ENCODE data around the gene GAS2L3. TPM values are rescaled to one million over a fixed set of nuclear protein-coding genes. Genes with fewer than 3 reads are reported as not detected.
"Not testable (repeated sequence)": the region's sequence is repeated elsewhere in the genome, so short reads cannot be mapped to it uniquely, and the experiment has no call there.

Gene GAS2L3
- total RNA-seq, 1 experiment from 2014 or later, result 160 TPM

DNA sequence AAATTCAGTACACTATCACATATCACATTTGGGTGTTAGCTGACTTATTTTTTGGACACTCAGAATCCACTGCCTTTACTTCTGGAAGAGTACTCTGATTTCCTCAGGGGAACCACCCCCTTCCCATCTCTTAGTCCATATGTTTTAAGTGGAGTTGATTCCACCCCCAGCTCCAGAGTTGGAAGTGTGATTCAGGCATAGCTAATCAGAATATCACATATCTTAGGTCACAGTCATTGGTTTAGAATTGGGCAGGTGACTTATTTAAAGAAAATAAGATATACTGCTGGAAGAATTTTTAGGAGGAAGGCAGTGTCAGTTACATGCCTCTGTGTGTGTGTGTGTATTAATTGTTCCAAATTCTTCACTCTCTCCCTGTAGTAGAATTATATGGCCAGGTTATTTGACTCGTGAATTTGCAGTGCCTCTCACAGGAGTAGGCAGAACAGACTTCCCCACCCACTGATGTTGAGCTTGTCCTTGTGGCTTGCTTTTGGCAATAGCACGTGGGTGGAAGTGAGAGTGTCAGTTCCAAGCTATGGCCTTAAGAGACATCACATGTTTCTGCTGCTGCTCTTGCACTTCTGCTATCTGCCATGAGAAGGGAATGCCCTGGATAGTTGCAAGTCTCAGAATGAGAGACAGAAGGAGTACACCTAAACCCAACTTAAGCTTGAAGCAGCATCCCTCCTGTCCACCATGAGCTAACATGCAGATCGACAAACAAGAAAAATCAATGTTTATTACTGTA is 6.4 kb upstream of the GAS2L3 start:
- in situ Hi-C loops (cut with HindIII; ENCODE audit: low pct_unique_long_range_greater_than_20kb, low sequenced_read_pairs), result no loop called here
- peak; percentile 88 for DNase-seq (ENCODE audit: low read depth, low spot score)

GRCh38 chr12:100567945-100568344 is 5.5 kb upstream of the GAS2L3 start:
- in situ Hi-C loops (cut with HindIII; ENCODE audit: low pct_unique_long_range_greater_than_20kb, low sequenced_read_pairs), result no loop called here
- no peak for DNase-seq (ENCODE audit: low read depth, low spot score)

DNA sequence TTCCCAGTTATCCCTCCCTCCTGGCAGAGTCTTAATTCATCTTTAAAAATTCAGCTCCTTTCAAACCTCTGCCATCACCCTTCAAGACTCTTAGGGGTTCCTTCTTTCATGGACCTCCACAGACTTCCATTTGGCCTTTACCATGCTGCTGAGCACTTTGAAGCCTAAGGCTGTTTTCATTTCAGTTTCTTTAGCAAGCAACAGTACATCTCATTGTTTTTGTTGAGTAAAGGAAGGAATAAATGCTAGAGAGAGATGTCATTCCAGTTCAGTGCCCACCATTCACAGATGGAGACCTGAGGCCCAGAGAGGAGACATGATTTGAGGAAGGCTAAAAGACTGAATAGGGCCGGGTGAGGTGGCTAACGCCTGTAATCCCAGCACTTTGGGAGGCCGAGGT is 1.3 kb upstream of the GAS2L3 start:
- in situ Hi-C loops (cut with HindIII; ENCODE audit: low pct_unique_long_range_greater_than_20kb, low sequenced_read_pairs), result no loop called here
- peak; percentile 59 for DNase-seq (ENCODE audit: low read depth, low spot score)

DNA sequence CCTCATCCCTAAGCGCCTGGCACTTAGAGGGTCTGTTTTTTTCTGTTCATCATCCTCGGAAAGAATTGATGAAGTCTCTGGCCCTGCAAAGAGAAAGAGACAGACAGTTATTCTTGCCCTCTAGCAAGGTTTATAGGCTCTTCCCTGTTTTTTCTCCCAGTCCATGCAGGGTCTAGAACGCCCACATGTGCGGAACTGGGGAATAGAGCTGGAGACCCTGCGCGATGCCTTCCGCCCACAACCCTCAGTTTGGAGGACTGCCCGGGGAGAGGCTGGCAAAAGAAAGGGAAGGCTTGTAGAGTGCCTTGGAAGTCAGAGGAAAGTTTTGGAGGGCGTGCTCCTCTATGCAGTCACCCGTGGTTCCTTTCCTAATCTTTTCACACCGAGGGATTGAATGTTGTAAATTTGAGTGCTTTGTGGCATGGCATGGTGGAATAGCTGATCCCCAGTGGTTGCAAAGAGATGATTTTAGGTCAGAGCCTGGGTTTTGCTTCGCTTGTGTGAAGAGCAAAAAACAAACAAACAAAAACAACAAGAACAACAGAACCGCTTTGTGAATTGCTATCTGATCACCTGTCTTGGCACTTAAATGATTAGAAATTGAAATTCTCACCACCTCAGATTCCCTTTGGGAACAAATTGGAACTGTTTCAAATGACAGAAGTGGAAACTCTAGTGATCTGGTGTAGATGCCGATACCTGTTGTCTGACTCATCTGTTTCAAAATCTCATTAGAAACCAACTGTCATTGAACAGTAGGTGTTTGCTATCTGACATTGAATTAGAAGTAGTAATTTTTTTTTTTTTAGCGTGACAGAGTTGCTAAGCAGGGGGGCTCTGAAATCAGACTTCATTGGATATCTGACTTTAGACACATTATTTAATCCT is 947 bp downstream of the GAS2L3 start:
- peak; percentile 58 for DNase-seq (ENCODE audit: low read depth, low spot score)
- in situ Hi-C loops (cut with HindIII; ENCODE audit: low pct_unique_long_range_greater_than_20kb, low sequenced_read_pairs), result no loop called here

DNA sequence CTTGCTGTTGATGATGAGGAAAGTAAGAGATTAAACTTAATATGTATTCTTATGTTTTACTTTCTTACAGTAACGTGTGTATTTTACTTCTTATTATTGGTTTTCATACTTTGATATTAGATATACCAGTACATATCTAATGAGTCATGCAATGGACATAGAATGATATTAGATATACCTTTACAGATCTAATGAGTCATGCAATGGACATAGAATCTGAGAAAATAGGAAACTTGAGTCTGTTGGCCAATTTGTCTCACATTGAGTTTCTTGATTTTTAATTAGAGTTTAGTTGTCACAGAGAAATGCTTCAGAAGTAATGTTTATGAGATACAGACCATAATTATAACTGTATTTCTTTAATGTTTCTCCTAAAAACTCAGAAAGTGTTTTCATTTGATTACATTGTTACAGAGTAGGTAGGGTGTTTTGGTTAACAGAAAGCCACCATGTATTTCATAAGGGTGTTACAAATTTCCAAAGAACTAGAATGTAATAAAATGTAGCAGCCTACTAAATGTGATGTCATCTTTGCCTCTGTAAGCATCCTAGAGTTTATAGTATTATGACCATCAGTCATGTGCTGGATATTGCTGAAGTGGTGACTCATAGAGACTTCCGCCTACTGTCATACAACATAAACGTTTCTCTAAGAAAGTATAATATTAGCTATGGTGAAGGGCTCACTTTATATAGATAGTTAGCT is 3.0 kb downstream of the GAS2L3 start:
- peak; percentile 89 for DNase-seq (ENCODE audit: low read depth, low spot score)
- in situ Hi-C loops (cut with HindIII; ENCODE audit: low pct_unique_long_range_greater_than_20kb, low sequenced_read_pairs), result no loop called here

DNA sequence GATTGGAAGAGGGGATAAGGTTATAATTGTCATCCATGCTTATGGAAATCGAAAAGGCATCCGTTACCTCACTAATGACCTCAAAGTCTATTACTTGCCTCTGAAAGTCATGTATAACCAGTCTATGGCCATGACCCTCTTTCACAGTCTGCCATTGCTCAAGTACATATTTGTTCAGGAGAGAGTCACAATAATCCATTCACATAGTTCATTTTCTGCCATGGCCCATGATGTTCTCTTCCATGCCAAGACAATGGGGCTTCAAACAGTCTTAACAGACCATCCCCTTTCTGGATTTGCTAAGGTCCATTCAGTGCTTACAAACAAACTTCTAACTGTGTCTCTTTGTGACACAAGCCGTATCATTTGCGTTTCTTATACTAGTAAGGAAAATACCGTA is 5.4 kb downstream of the GAS2L3 start:
- in situ Hi-C loops (cut with HindIII; ENCODE audit: low pct_unique_long_range_greater_than_20kb, low sequenced_read_pairs), result no loop called here
- DNase-seq (ENCODE audit: low read depth, low spot score), result peak; percentile 83

DNA sequence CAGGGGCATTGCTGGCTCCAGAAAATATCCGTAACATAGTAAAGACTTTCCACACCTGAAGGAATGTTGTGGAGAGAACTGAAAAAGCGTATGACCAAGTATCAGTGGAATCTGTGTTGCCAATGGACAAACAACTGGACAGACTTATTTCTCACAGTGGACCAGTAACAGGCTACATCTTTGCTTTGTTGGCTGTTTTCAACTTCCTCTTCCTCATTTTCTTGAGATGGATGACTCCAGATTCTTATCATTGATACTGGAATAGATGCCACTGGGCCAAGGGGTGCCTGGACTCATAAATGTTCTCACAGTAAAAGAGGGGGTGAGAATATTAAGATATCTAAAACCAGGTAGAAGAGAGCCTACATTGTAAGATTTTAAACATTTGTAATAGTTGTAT is 6.4 kb downstream of the GAS2L3 start:
- no peak for DNase-seq (ENCODE audit: low read depth, low spot score)
- in situ Hi-C loops (cut with HindIII; ENCODE audit: low pct_unique_long_range_greater_than_20kb, low sequenced_read_pairs), result no loop called here

DNA sequence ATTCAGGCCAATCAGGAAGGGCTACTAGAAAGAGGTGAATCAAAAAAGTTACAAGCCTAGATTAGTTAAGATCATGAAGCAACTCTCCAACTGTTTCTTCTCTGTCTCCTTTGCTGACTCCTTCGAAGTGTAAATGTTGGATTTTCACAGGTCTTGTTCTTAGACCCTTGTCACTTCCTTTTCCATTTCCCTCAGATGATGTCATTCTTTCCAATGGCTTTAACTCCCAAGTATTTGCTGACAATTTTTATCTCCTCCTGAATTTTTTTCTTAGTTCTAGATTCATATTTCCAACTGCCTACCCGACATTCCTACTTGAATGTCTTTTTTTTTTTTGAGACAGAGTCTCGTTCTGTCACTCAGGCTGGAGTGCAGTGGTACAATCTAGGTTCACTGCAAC is 10.8 kb downstream of the GAS2L3 start:
- DNase-seq (ENCODE audit: low read depth, low spot score), result no peak
- in situ Hi-C loops (cut with HindIII; ENCODE audit: low pct_unique_long_range_greater_than_20kb, low sequenced_read_pairs), result no loop called here

- in situ Hi-C loops (cut with HindIII; ENCODE audit: low pct_unique_long_range_greater_than_20kb, low sequenced_read_pairs), result no loop called here
- peak; percentile 87 for DNase-seq (ENCODE audit: low read depth, low spot score)
Observed at GRCh38 chr12:100591979-100592378, 18.5 kb downstream of the GAS2L3 start.

- DNase-seq (ENCODE audit: low read depth, low spot score), result peak; percentile 96
- in situ Hi-C loops (cut with HindIII; ENCODE audit: low pct_unique_long_range_greater_than_20kb, low sequenced_read_pairs), result no loop called here
Observed at GRCh38 chr12:100593490-100593889, 20.0 kb downstream of the GAS2L3 start.

GRCh38 chr12:100601626-100602025 is 28.1 kb downstream of the GAS2L3 start:
- in situ Hi-C loops (cut with HindIII; ENCODE audit: low pct_unique_long_range_greater_than_20kb, low sequenced_read_pairs), result no loop called here
- no peak for DNase-seq (ENCODE audit: low read depth, low spot score)

- DNase-seq (ENCODE audit: low read depth, low spot score); in situ Hi-C loops (cut with HindIII; ENCODE audit: low pct_unique_long_range_greater_than_20kb, low sequenced_read_pairs): not testable (repeated sequence)
Observed at GRCh38 chr12:100602997-100603396, 29.5 kb downstream of the GAS2L3 start.

DNA sequence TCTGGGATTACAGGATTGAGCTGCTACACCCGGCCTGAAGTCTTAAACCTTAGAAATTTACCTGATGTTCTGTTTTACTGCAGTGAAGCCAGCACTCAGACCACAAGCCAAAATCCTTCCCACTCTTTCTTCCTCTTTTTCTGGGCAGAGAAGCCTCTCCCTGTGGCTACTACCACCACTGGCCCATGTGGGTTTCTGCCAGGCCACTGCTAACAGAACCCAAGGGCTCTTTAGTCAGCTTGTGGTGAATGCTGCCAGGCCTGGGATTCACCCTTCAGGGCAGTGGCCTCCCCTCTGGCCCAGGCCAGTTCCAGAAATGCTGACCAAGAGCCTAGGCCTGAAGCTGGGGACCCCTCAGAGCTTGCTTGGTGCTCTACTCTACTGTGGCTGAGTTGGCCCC is 35.3 kb downstream of the GAS2L3 start:
- in situ Hi-C loops (cut with HindIII; ENCODE audit: low pct_unique_long_range_greater_than_20kb, low sequenced_read_pairs), result no loop called here
- DNase-seq (ENCODE audit: low read depth, low spot score), result no peak

- no peak for DNase-seq (ENCODE audit: low read depth, low spot score)
- in situ Hi-C loops (cut with HindIII; ENCODE audit: low pct_unique_long_range_greater_than_20kb, low sequenced_read_pairs), result no loop called here
Observed at GRCh38 chr12:100610666-100611430, 37.4 kb downstream of the GAS2L3 start.

- no peak for DNase-seq (ENCODE audit: low read depth, low spot score)
- in situ Hi-C loops (cut with HindIII; ENCODE audit: low pct_unique_long_range_greater_than_20kb, low sequenced_read_pairs), result no loop called here
Observed at GRCh38 chr12:100612606-100613005, 39.1 kb downstream of the GAS2L3 start.

- in situ Hi-C loops (cut with HindIII; ENCODE audit: low pct_unique_long_range_greater_than_20kb, low sequenced_read_pairs), result no loop called here
- no peak for DNase-seq (ENCODE audit: low read depth, low spot score)
Observed at GRCh38 chr12:100624571-100624970, 51.1 kb downstream of the GAS2L3 start.

- DNase-seq (ENCODE audit: low read depth, low spot score), result no peak
- in situ Hi-C loops (cut with HindIII; ENCODE audit: low pct_unique_long_range_greater_than_20kb, low sequenced_read_pairs), result no loop called here
Observed at GRCh38 chr12:100632445-100632892, 59.0 kb downstream of the GAS2L3 start.
